Measurements from ENCODE around the gene ALPI.

DNA sequence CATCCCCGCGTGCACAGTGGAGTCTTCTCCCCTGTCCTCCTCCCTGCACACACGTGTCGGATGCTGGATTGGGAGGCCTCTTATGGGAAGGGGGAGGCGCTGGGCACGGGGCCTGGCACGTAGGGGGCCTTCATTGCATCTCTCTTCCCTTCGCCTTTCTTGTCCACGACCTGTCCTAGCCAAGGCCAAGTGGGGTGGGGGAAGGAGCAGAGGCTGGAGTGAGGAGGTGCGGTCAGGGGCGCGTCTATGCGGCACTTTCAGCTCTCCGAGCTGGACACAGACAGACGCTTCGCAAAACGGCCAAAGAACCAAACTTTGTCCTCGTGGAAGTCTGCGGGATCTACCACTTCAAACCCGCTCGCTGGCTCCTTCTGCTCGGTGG, 35.9 kb upstream of the ALPI start:
- TF ChIP-seq, protein P1, sequence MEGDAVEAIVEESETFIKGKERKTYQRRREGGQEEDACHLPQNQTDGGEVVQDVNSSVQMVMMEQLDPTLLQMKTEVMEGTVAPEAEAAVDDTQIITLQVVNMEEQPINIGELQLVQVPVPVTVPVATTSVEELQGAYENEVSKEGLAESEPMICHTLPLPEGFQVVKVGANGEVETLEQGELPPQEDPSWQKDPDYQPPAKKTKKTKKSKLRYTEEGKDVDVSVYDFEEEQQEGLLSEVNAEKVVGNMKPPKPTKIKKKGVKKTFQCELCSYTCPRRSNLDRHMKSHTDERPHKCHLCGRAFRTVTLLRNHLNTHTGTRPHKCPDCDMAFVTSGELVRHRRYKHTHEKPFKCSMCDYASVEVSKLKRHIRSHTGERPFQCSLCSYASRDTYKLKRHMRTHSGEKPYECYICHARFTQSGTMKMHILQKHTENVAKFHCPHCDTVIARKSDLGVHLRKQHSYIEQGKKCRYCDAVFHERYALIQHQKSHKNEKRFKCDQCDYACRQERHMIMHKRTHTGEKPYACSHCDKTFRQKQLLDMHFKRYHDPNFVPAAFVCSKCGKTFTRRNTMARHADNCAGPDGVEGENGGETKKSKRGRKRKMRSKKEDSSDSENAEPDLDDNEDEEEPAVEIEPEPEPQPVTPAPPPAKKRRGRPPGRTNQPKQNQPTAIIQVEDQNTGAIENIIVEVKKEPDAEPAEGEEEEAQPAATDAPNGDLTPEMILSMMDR (IDR thresholded peaks at IDR 0.05) = no peak
- no peak for TF ChIP-seq EZH2 (IDR thresholded peaks at IDR 0.05; ENCODE audit: borderline replicate concordance, insufficient read depth, low read depth, low read length, poor library complexity, severe bottlenecking)

All from B cell (primary cell).